Panc1 (cell line): ENCODE results near the gene TNRC18. TPM values are rescaled to one million over a fixed set of nuclear protein-coding genes. Genes with fewer than 3 reads are reported as not detected.
"Not testable (repeated sequence)": the region's sequence is repeated elsewhere in the genome, so short reads cannot be mapped to it uniquely, and the experiment has no call there.

Experiments used
- ATAC-seq: fragments of 200-7000 bp; cut with Tn5 transposase; 2 replicates; pipeline ENCODE4 v1.9.1; 2020; ENCODE audit warnings: mild to moderate bottlenecking, moderate library complexity
- BruUV-seq: library from RNA; stranded (reverse); fragments of 400-500 nt; replicated peaks from 2 replicates; lab custom pipeline; 2021; lab: Mats Ljungman, UMichigan
- CTCF ChIA-PET: fragments of 300-600 bp; sonication (Branson Sonifier 250); formaldehyde crosslinking; loops from one replicate; lab custom pipeline; 2022; ENCODE audit warnings: antibody characterized with exemption; lab: Charles Lee
- POLR2A ChIA-PET: fragments of 300-600 bp; sonication (Branson Sonifier 250); formaldehyde crosslinking; loops from one replicate; lab custom pipeline; 2022; ENCODE audit warnings: antibody characterized with exemption; lab: Charles Lee
- DNase-seq: peaks from one replicate; pipeline ENCODE4 v3.0.0-alpha.2; 2010; ENCODE audit warnings: low read depth, low spot score
- H3K27ac ChIP-seq: 2 replicates; pipeline ENCODE4 v1.5.1; 2011; ENCODE audit warnings: mild to moderate bottlenecking, low read length, inconsistent platforms
- H3K27me3 ChIP-seq: fragments of 200-500 bp; sonication (Bioruptor generic); 2 replicates; pipeline ENCODE4 v1.6.0; 2014; ENCODE audit warnings: low read length, inconsistent platforms; ENCODE audit not compliant: control insufficient read depth, insufficient read depth
- H3K36me3 ChIP-seq: fragments of 200-500 bp; sonication (Bioruptor generic); 2 replicates; pipeline ENCODE4 v1.5.1; 2014; ENCODE audit warnings: inconsistent platforms, mild to moderate bottlenecking, low read length, moderate library complexity; ENCODE audit not compliant: control insufficient read depth, insufficient read depth
- H3K4me1 ChIP-seq: 2 replicates; pipeline ENCODE4 v1.5.1; 2011; ENCODE audit warnings: inconsistent platforms, mild to moderate bottlenecking, low read length, moderate library complexity; ENCODE audit not compliant: control insufficient read depth, insufficient read depth
- H3K4me3 ChIP-seq, 2 experiments: 2 replicates each; pipeline ENCODE4 v1.5.1; 2011 to 2012; ENCODE audit warnings: low read depth in 2 of 2, low read length in 2 of 2, mild to moderate bottlenecking in 2 of 2, inconsistent platforms in 1 of 2, moderate library complexity in 1 of 2
- H3K9me3 ChIP-seq: fragments of 200-500 bp; sonication (Bioruptor generic); 2 replicates; pipeline ENCODE4 v1.5.1; 2014; ENCODE audit warnings: low read depth, mild to moderate bottlenecking, inconsistent platforms, low read length, moderate library complexity; ENCODE audit not compliant: control insufficient read depth, insufficient read depth
- POLR2AphosphoS5 ChIP-seq: IDR thresholded peaks from 2 replicates; pipeline ENCODE4 v1.6.1; 2012; ENCODE audit warnings: mild to moderate bottlenecking, low read depth, low read length, moderate library complexity
- SIN3A ChIP-seq: IDR thresholded peaks from 2 replicates; pipeline ENCODE4 v1.6.1; 2012; ENCODE audit warnings: low read depth, mild to moderate bottlenecking, low read length, moderate library complexity, borderline replicate concordance; ENCODE audit not compliant: insufficient read depth
- TCF7L2 ChIP-seq: IDR thresholded peaks from 2 replicates; pipeline ENCODE4 v1.6.1; 2011; ENCODE audit warnings: mild to moderate bottlenecking, low read depth, low read length, inconsistent platforms
- in situ Hi-C: cut with HindIII; loops from 2 replicates; pipeline ENCODE4 v1.10.0; 2016; ENCODE audit warnings: low sequenced_read_pairs, low pct_unique_long_range_greater_than_20kb
- intact Hi-C: fragments of 100-400 bp; cut with micrococcal nuclease; formaldehyde crosslinking; loops from one replicate; pipeline ENCODE4 v1.10.0; 2022; ENCODE audit not compliant: unreplicated experiment
- total RNA-seq: library from RNA; stranded (reverse); gene quantifications from one replicate; pipeline ENCODE4 v1.2.1, GENCODE V29; 2021; ENCODE audit not compliant: unreplicated experiment
- TF ChIP-seq, protein P1 (sequence below), 2 experiments: IDR thresholded peaks; 2 replicates each; pipeline ENCODE4 v1.6.1; 2011 to 2012; ENCODE audit warnings: low read depth in 2 of 2, control low read depth in 1 of 2, low read length in 1 of 2, mild to moderate bottlenecking in 1 of 2, moderate library complexity in 1 of 2; ENCODE audit not compliant: insufficient read depth in 1 of 2
- TF ChIP-seq, protein P2 (sequence below): fragments of 450-650 bp; IDR thresholded peaks from 2 replicates; pipeline ENCODE4 v1.5.1; 2017; ENCODE audit warnings: mild to moderate bottlenecking

Gene TNRC18
- total RNA-seq, 1 experiment from 2014 or later: 148 TPM

DNA sequence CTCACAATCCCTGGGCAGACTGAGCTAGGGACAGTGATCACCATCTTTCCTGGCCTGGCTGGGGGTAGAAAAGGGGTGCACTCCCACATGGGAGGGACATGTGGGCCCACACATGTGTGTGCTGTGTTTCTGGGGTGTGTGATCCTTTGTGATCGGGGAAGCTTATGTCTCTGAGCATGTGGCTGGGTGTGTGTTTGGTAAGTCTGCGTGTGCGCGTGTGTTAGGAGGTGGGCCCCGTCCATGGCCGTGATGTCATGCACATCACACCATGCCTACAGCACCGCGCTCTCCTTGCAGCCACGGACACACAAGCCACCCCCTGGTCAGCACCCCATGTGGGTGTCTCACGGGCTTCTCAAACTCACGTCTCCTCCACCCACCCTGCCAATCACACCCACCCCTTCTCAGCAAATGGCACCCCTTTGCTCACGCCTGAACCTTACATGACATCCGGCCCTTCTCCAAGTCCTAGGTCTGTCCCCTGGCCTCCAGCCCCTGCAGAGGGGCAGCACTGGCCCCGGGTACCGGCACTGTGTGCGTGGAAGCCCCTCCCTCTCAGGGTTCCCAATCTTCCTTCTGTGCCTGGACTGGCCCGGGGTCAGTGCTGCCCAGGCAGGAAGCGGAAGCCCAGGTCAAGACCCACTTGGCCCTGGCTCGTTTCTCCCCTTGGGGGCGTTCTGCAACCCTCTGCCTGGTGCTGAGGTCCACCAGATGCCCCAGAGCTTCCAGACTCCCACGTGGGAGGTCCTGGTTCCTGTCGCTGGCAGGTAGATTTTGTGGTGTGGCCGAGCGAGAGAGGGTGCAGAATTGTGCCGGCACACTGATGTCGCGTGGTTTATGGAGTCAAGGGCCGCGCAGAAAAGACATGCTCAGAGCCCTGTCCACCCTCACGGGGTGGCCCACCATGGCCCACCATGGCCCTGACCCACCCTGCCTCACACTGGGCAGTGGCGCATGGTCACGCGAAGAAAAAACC lies 128.3 kb downstream of the TNRC18 start:
- ATAC-seq (no peak), DNase-seq (no peak)
- no peak overlapping the region for H3K4me3 ChIP-seq
- no peak overlapping the region for H3K27ac ChIP-seq
- in situ Hi-C loops: no loop called here
- TF ChIP-seq, protein P1, sequence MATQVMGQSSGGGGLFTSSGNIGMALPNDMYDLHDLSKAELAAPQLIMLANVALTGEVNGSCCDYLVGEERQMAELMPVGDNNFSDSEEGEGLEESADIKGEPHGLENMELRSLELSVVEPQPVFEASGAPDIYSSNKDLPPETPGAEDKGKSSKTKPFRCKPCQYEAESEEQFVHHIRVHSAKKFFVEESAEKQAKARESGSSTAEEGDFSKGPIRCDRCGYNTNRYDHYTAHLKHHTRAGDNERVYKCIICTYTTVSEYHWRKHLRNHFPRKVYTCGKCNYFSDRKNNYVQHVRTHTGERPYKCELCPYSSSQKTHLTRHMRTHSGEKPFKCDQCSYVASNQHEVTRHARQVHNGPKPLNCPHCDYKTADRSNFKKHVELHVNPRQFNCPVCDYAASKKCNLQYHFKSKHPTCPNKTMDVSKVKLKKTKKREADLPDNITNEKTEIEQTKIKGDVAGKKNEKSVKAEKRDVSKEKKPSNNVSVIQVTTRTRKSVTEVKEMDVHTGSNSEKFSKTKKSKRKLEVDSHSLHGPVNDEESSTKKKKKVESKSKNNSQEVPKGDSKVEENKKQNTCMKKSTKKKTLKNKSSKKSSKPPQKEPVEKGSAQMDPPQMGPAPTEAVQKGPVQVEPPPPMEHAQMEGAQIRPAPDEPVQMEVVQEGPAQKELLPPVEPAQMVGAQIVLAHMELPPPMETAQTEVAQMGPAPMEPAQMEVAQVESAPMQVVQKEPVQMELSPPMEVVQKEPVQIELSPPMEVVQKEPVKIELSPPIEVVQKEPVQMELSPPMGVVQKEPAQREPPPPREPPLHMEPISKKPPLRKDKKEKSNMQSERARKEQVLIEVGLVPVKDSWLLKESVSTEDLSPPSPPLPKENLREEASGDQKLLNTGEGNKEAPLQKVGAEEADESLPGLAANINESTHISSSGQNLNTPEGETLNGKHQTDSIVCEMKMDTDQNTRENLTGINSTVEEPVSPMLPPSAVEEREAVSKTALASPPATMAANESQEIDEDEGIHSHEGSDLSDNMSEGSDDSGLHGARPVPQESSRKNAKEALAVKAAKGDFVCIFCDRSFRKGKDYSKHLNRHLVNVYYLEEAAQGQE (IDR thresholded peaks at IDR 0.05; ENCODE audit: insufficient read depth in 1 of 2, low read depth in 2 of 2, low read length in 1 of 2): no peak
- TF ChIP-seq POLR2AphosphoS5: no peak
- no peak for TF ChIP-seq SIN3A
- TF ChIP-seq, protein P2, sequence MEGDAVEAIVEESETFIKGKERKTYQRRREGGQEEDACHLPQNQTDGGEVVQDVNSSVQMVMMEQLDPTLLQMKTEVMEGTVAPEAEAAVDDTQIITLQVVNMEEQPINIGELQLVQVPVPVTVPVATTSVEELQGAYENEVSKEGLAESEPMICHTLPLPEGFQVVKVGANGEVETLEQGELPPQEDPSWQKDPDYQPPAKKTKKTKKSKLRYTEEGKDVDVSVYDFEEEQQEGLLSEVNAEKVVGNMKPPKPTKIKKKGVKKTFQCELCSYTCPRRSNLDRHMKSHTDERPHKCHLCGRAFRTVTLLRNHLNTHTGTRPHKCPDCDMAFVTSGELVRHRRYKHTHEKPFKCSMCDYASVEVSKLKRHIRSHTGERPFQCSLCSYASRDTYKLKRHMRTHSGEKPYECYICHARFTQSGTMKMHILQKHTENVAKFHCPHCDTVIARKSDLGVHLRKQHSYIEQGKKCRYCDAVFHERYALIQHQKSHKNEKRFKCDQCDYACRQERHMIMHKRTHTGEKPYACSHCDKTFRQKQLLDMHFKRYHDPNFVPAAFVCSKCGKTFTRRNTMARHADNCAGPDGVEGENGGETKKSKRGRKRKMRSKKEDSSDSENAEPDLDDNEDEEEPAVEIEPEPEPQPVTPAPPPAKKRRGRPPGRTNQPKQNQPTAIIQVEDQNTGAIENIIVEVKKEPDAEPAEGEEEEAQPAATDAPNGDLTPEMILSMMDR: no peak
- H3K36me3 ChIP-seq: no peaks in the 10 kb centered on the region
- no peaks in the 10 kb centered on the region for H3K27me3 ChIP-seq
- no TSS peak for BruUV-seq
- no peaks in the 10 kb centered on the region for H3K9me3 ChIP-seq
- no peaks in the 10 kb centered on the region for H3K4me1 ChIP-seq
- ChIA-PET POLR2A (no interaction called here), CTCF (interaction anchor here (0.6 kb wide), 1 partner anchor 11 kb away, joined by 5 read pairs; no protein-coding TSS in a partner anchor)
- intact Hi-C loops: no loop called here

DNA sequence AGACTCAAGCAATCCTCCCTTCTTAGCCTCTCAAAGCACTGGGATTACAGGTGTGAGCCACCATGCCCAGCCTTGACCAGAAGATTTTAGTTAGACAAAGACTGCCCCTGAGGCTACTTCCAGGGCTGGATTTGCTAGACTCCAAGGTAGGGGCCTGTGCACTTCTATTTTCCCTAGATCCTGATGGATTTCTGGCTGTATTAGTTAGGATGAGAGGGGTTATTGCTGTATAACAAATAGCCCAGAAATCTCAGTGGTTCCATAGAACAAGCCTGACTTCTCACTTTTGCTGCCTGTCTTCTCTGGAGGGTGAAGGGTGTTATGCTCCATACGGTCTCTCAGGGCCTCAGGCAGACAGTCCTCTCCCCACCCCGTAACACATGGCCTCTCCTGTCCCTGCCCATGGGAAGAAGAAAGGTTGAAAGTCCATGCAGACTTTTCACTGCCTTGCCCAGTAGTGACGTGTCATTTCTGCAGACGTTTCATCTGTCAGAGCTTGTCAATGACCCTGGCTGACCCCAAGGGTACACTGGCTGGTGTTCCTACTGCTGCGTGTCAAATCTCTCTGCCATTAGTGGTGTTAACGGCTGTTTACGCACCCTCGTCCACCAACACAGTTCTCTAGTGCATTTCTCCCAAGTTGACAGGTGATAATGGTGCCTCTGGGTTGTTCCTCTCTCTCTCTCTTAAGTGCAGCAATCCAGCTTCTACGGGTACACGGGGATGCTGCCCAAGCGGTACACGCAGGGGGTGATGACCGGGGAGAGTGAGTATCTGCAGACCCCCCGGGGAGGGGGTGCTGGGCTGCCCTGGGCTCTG lies 129.3 kb downstream of the TNRC18 start:
- H3K27me3 ChIP-seq: no peaks in the 10 kb centered on the region
- in situ Hi-C loops: no loop called here
- ATAC-seq: no peak
- TF ChIP-seq POLR2AphosphoS5: no peak
- TF ChIP-seq TCF7L2: no peak
- TF ChIP-seq SIN3A: no peak
- TF ChIP-seq, protein P2: no peak
- TF ChIP-seq, protein P1 (IDR thresholded peaks at IDR 0.05; ENCODE audit: insufficient read depth in 1 of 2, low read depth in 2 of 2, low read length in 1 of 2): no peak
- no peak overlapping the region for H3K27ac ChIP-seq
- CTCF ChIA-PET: no interaction called here
- H3K4me3 ChIP-seq: no peak overlapping the region
- H3K36me3 ChIP-seq: no peaks in the 10 kb centered on the region
- intact Hi-C loops: no loop called here
- TSS peak; percentile 79 for BruUV-seq
- POLR2A ChIA-PET: no interaction called here
- DNase-seq: no peak
- no peaks in the 10 kb centered on the region for H3K9me3 ChIP-seq
- H3K4me1 ChIP-seq: no peaks in the 10 kb centered on the region

DNA sequence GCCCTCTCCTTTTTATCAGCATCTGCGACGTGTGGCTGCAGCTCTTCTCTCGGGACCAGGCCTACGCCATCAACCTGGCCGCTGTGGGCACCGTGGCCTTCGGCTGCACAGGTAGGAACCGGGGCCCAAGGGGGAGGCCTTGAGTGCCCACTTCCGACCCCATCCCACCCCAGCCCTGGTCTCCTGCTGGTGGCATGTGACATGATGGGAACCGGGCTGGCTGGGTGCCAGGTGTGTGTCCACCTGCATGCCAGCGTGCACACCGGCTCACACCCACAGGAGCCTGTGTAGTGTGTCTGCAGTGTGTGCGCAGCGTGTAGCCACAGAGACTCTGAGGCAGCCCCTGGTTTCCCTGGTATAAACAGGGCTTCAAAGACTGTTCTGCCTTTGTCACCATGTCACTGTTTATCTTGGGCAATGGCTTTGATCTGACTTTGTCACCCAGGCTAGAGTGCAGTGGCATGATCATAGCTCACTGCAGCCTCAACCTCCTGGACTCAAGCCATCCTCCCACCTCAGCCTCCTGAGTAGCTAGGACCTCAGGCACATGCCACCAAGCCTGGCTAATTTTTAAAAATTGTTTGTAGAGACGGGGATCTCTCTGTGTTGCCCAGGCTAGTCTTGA lies 131.8 kb downstream of the TNRC18 start:
- BruUV-seq, CTCF ChIA-PET, H3K4me3 ChIP-seq, H3K27ac ChIP-seq, in situ Hi-C loops, H3K36me3 ChIP-seq, H3K9me3 ChIP-seq, POLR2A ChIA-PET, intact Hi-C loops, DNase-seq, H3K4me1 ChIP-seq, H3K27me3 ChIP-seq: not testable (repeated sequence)
- 0 out of 2 replicates have a peak, but pooled peaks have one; percentile 10 for ATAC-seq
